Ascending aorta (tissue), 2 donors: ENCODE measurements around the gene ZNF76. TPM values are rescaled to one million over a fixed set of nuclear protein-coding genes. Genes with fewer than 3 reads are reported as not detected.

ENCODE experiments used
- DNase-seq, 2 donors: peaks; one replicate each; pipeline ENCODE4 v3.0.0-alpha.2; 2019; ENCODE audit warnings: low spot score in 2 of 2
- H3K27ac ChIP-seq, 2 donors: fragments of 200-600 bp; sonication (generic); one replicate each; pipeline ENCODE4 v1.5.1; 2016 to 2017; ENCODE audit warnings: mild to moderate bottlenecking in 1 of 2
- H3K27me3 ChIP-seq: fragments of 200-600 bp; sonication (generic); one replicate; pipeline ENCODE4 v1.5.1; 2017
- H3K36me3 ChIP-seq, 2 donors: fragments of 200-600 bp; sonication (generic); one replicate each; pipeline ENCODE4 v1.5.1; 2016
- H3K4me1 ChIP-seq, 2 donors: fragments of 200-600 bp; sonication (generic); one replicate each; pipeline ENCODE4 v1.5.1; 2016 to 2017; ENCODE audit warnings: mild to moderate bottlenecking in 1 of 2
- H3K4me3 ChIP-seq, 2 donors: fragments of 200-600 bp; sonication (generic); one replicate each; pipeline ENCODE4 v1.5.1; 2016 to 2017; ENCODE audit warnings: mild to moderate bottlenecking in 1 of 2
- H3K9me3 ChIP-seq, 2 donors: fragments of 200-600 bp; sonication (generic); one replicate each; pipeline ENCODE4 v1.5.1; 2016
- CTCF ChIP-seq, 3 experiments: fragments of 200-600 bp in 2 of 3; fragments of 450-650 bp in 1 of 3; sonication (generic) in 2 of 3; IDR thresholded peaks; one replicate each; pipeline ENCODE4 v1.5.1; 2016 to 2019; ENCODE audit warnings: antibody characterized with exemption in 3 of 3, mild to moderate bottlenecking in 1 of 3, moderate library complexity in 1 of 3
- intact Hi-C: fragments of 100-400 bp; cut with DNase I; formaldehyde crosslinking; loops from one replicate; pipeline ENCODE4 v1.15.1; 2023
- total RNA-seq: library from RNA; depleted of rRNA; stranded (reverse); fragments of >200 nt; gene quantifications from one replicate; pipeline ENCODE4 v1.1.0, GENCODE V29; 2016

Gene ZNF76
- total RNA-seq, 1 donor from 2014 or later = 55.7 TPM

GRCh38 chr6:35309611-35310264 lies 50.2 kb downstream of the ZNF76 start:
- Histone ChIP-seq H3K4me1 (no peaks in the 10 kb centered on the region), H3K27ac (no peak overlapping the region), H3K9me3 (no peaks in the 10 kb centered on the region), H3K36me3 (no peaks in the 10 kb centered on the region), H3K4me3 (no peak overlapping the region), H3K27me3 (no peaks in the 10 kb centered on the region)
- intact Hi-C loops = no loop called here
- TF ChIP-seq CTCF (IDR thresholded peaks at IDR 0.05) = no peak
- DNase-seq = no peak

- DNase-seq = no peak
- Histone ChIP-seq H3K4me1 (no peaks in the 10 kb centered on the region), H3K36me3 (no peaks in the 10 kb centered on the region), H3K27me3 (no peaks in the 10 kb centered on the region), H3K4me3 (no peak overlapping the region), H3K27ac (no peak overlapping the region), H3K9me3 (no peaks in the 10 kb centered on the region)
- intact Hi-C loops = no loop called here
- TF ChIP-seq CTCF (IDR thresholded peaks at IDR 0.05) = no peak
These were observed 50.8 kb downstream of the ZNF76 start for GRCh38 chr6:35310265-35310831.

- Histone ChIP-seq H3K27ac (peak overlapping the region in 1 of 2 donors; percentile 5), H3K4me3 (no peak overlapping the region), H3K36me3 (no peaks in the 10 kb centered on the region), H3K9me3 (no peaks in the 10 kb centered on the region), H3K4me1 (no peaks in the 10 kb centered on the region), H3K27me3 (no peaks in the 10 kb centered on the region)
- TF ChIP-seq CTCF (IDR thresholded peaks at IDR 0.05) = no peak
- intact Hi-C loops = no loop called here
- DNase-seq = no peak
These were observed 52.0 kb downstream of the ZNF76 start for GRCh38 chr6:35311390-35312075.

GRCh38 chr6:35312076-35312800 lies 52.7 kb downstream of the ZNF76 start:
- no peaks in the 10 kb centered on the region for H3K36me3 ChIP-seq
- no peak for TF ChIP-seq CTCF (IDR thresholded peaks at IDR 0.05)
- H3K4me1 ChIP-seq = no peaks in the 10 kb centered on the region
- H3K4me3 ChIP-seq = no peak overlapping the region
- no peaks in the 10 kb centered on the region for H3K9me3 ChIP-seq
- peak overlapping the region in 1 of 2 donors; percentile 5 for H3K27ac ChIP-seq
- intact Hi-C loops = no loop called here
- DNase-seq = no peak
- no peaks in the 10 kb centered on the region for H3K27me3 ChIP-seq

GRCh38 chr6:35312807-35313206 lies 53.3 kb downstream of the ZNF76 start:
- intact Hi-C loops = no loop called here
- Histone ChIP-seq H3K27ac (no peak overlapping the region), H3K4me3 (no peak overlapping the region), H3K36me3 (no peaks in the 10 kb centered on the region), H3K4me1 (no peaks in the 10 kb centered on the region), H3K9me3 (no peaks in the 10 kb centered on the region), H3K27me3 (no peaks in the 10 kb centered on the region)
- TF ChIP-seq CTCF (IDR thresholded peaks at IDR 0.05) = no peak
- DNase-seq = no peak
